HUES48 (cell line): ENCODE measurements around the gene CAVIN1.
"Not testable (repeated sequence)": the region's sequence is repeated elsewhere in the genome, so short reads cannot be mapped to it uniquely, and the experiment has no call there.

Experiments
- H3K27ac ChIP-seq: one replicate; pipeline ENCODE4 v1.7.0; 2013; ENCODE audit warnings: low read depth, low read length, inconsistent platforms
- H3K27me3 ChIP-seq: 2 replicates; pipeline ENCODE4 v1.6.1; 2013; ENCODE audit warnings: mild to moderate bottlenecking, low read length; ENCODE audit not compliant: control insufficient read depth, insufficient read depth
- H3K36me3 ChIP-seq: 2 replicates; pipeline ENCODE4 v1.6.1; 2013; ENCODE audit warnings: low read length; ENCODE audit not compliant: control insufficient read depth, insufficient read depth
- H3K4me1 ChIP-seq: 2 replicates; pipeline ENCODE4 v1.6.1; 2013; ENCODE audit warnings: mild to moderate bottlenecking, low read length; ENCODE audit not compliant: control insufficient read depth, insufficient read depth
- H3K4me3 ChIP-seq: 2 replicates; pipeline ENCODE4 v1.5.1; 2013; ENCODE audit warnings: mild to moderate bottlenecking, low read depth, low read length
- H3K9ac ChIP-seq: 2 replicates; pipeline ENCODE4 v1.6.1; 2013; ENCODE audit warnings: mild to moderate bottlenecking, low read depth, low read length, moderate library complexity
- H3K9me3 ChIP-seq: 2 replicates; pipeline ENCODE4 v1.6.1; 2013; ENCODE audit warnings: low read length; ENCODE audit not compliant: control insufficient read depth, insufficient read depth

The CAVIN1 gene

GRCh38 chr17:42428141-42428944 is 5.3 kb upstream of the CAVIN1 start:
- Histone ChIP-seq H3K9me3 (no peaks in the 10 kb centered on the region), H3K36me3 (no peaks in the 10 kb centered on the region), H3K4me1 (peaks cover 19% of the 10 kb centered on the region), H3K27me3 (no peaks in the 10 kb centered on the region), H3K9ac (no peak overlapping the region), H3K4me3 (no peak overlapping the region), H3K27ac (peak overlapping the region; percentile 61)

- H3K36me3 ChIP-seq: no peaks in the 10 kb centered on the region
- no peak overlapping the region for H3K4me3 ChIP-seq
- H3K9ac ChIP-seq: no peak overlapping the region
- H3K9me3 ChIP-seq: no peaks in the 10 kb centered on the region
- H3K27me3 ChIP-seq: peaks cover 27% of the 10 kb centered on the region
- H3K4me1 ChIP-seq: peaks cover 22% of the 10 kb centered on the region
- no peak overlapping the region for H3K27ac ChIP-seq
These were observed 2.0 kb upstream of the CAVIN1 start for GRCh38 chr17:42424991-42425610.

DNA sequence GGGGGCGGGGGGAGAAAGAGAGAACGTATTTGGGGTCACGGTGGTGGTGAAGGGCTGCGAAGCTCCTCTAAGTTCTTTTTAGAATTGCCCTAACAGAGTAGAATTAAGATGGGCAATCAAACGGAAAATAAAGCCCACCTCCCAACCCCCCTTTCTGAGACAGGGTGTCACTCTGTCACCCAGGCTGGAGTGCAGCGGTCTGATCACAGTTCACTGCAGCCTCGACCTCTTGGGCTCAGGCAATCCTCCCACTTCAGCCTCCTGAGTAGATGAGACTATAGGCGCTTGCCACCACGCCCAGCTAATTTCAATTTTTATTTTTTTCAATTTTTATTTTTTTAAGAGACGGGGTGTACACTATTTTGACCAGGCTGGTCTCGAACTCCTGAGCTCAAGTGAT is 710 bp upstream of the CAVIN1 start:
- H3K36me3 ChIP-seq: no peaks in the 10 kb centered on the region
- H3K4me1 ChIP-seq: peaks cover 23% of the 10 kb centered on the region
- H3K9ac ChIP-seq: no peak overlapping the region
- peaks cover 27% of the 10 kb centered on the region for H3K27me3 ChIP-seq
- H3K27ac ChIP-seq: peak overlapping the region; percentile 82
- peak overlapping the region; percentile 79 for H3K4me3 ChIP-seq
- H3K9me3 ChIP-seq: no peaks in the 10 kb centered on the region

DNA sequence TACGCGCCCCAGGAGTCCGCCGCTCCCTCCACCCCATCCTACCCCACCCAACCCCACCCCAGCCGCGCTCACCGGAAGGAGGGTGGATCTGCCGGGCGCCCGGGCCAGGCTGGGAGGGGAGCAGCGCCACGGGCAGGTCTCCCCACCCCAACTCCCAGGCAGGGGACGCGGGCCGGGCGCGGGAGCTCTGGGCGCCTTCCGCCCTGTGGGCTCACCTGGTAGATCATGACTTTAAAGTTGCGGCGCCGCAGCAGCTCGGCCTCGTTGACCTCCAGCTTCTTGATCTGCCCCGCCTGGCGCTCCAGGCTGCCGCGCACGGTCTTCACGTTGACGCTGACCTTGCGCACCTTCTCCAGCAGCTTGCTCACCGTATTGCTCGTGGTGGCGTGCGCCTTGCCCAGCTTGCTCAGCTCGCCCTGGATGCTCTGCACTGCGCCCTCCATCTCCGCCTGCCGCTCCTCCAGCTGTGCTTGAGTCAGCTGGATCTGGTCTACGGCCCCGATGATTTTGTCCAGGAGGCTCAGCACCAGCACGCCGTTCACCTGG is 571 bp downstream of the CAVIN1 start:
- Histone ChIP-seq H3K27ac (peak overlapping the region; percentile 51), H3K4me1 (peaks cover 20% of the 10 kb centered on the region), H3K27me3 (peaks cover 27% of the 10 kb centered on the region), H3K9me3 (no peaks in the 10 kb centered on the region), H3K36me3 (no peaks in the 10 kb centered on the region), H3K4me3 (peak overlapping the region; percentile 79), H3K9ac (peak overlapping the region; percentile 59)

GRCh38 chr17:42421507-42422338 is 1.3 kb downstream of the CAVIN1 start:
- H3K4me3 ChIP-seq: peak overlapping the region; percentile 79
- peak overlapping the region; percentile 49; the same call in 1 of the 2 replicates for H3K9ac ChIP-seq
- H3K27ac ChIP-seq: peak overlapping the region; percentile 46
- no peaks in the 10 kb centered on the region for H3K9me3 ChIP-seq
- peaks cover 27% of the 10 kb centered on the region for H3K27me3 ChIP-seq
- H3K4me1 ChIP-seq: peaks cover 20% of the 10 kb centered on the region
- no peaks in the 10 kb centered on the region for H3K36me3 ChIP-seq

GRCh38 chr17:42421136-42421506 is 1.9 kb downstream of the CAVIN1 start:
- peaks cover 27% of the 10 kb centered on the region for H3K27me3 ChIP-seq
- H3K9me3 ChIP-seq: no peaks in the 10 kb centered on the region
- H3K4me1 ChIP-seq: peaks cover 20% of the 10 kb centered on the region
- peak overlapping the region; percentile 46 for H3K27ac ChIP-seq
- no peak overlapping the region for H3K9ac ChIP-seq
- H3K36me3 ChIP-seq: no peaks in the 10 kb centered on the region
- H3K4me3 ChIP-seq: peak overlapping the region; percentile 79

DNA sequence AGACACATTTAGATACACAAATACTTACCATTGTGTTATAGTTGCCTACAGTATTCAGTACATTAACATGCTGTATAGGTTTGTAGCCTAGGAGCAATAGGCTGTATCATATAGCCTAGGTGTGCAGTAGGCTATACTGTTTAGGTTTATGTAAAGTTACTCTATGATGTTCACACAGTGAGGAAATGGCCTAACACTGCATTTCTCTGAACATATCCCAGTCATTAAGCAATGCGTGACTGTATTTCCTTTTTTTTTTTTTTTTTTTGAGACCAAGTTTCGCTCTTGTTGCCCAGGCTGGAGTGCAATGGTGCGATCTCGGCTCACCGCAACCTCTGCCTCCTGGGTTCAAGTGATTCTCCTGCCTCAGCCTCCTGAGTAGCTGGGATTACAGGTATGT is 5.1 kb downstream of the CAVIN1 start:
- H3K27ac ChIP-seq, H3K36me3 ChIP-seq, H3K9me3 ChIP-seq, H3K9ac ChIP-seq, H3K4me3 ChIP-seq: not testable (repeated sequence)
- peaks cover 27% of the 10 kb centered on the region for H3K27me3 ChIP-seq
- peaks cover 14% of the 10 kb centered on the region; the same call in 1 of the 2 replicates for H3K4me1 ChIP-seq

DNA sequence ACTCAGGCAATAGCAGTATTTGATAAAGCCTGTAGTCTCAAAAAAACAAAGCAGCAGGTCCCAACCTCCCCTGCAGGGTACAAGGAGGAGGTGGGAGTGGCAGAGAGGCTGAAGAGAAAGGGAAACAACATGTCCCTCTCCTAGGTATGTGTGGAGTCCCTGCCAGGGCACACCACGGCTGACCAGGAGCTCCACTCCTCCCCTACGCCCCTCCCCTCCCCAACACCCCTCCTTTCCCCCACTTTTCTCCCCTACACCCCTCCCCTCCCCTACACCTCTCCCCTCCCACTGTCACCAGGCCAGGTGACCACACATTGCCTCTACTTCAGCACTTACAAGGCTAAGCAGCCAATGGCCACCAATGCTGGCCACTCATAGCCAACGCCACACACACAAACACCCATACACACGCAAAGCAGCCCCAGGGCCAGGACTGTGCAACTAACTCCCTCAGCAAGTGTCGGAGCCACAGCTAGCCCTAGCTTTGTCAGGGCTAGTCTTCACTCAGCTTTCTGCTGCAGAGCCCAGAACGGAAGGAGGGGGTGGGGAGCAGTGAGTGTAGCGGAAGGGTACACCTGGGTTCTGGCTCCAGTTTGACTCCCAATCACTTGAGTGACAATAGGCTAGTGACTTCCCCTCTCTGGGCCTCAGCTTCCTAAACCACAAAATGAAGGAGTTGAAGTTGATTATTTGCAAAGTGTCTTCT is 8.2 kb downstream of the CAVIN1 start:
- Histone ChIP-seq H3K9ac (no peak overlapping the region), H3K27ac (no peak overlapping the region), H3K4me1 (no peaks in the 10 kb centered on the region)

GRCh38 chr17:42413464-42414040 is 9.5 kb downstream of the CAVIN1 start:
- Histone ChIP-seq H3K27ac (no peak overlapping the region), H3K9ac (no peak overlapping the region), H3K4me3 (no peak overlapping the region), H3K4me1 (no peaks in the 10 kb centered on the region), H3K27me3 (no peaks in the 10 kb centered on the region), H3K9me3 (no peaks in the 10 kb centered on the region), H3K36me3 (no peaks in the 10 kb centered on the region)

More for the DNA sequence above, 8.2 kb downstream of the CAVIN1 start:
- no peaks in the 10 kb centered on the region for H3K9me3 ChIP-seq
- no peaks in the 10 kb centered on the region for H3K27me3 ChIP-seq
- H3K4me3 ChIP-seq: no peak overlapping the region
- no peaks in the 10 kb centered on the region for H3K36me3 ChIP-seq
